GM12865 (cell line): ENCODE data around the gene GPR132.
"Not testable (repeated sequence)": the region's sequence is repeated elsewhere in the genome, so short reads cannot be mapped to it uniquely, and the experiment has no call there.

Experiments used
- DNase-seq: peaks from one replicate; pipeline ENCODE4 v3.0.0; 2010; ENCODE audit warnings: low read depth
- H3K4me3 ChIP-seq: 2 replicates; pipeline ENCODE4 v1.5.1; 2011; ENCODE audit warnings: mild to moderate bottlenecking, low read depth, low read length, control low read depth
- CTCF ChIP-seq: IDR thresholded peaks from 2 replicates; pipeline ENCODE4 v1.5.1; 2011; ENCODE audit warnings: low read length, control low read depth, low read depth, inconsistent platforms; ENCODE audit not compliant: insufficient read depth; ENCODE audit errors: missing control alignments

The GPR132 gene

DNA sequence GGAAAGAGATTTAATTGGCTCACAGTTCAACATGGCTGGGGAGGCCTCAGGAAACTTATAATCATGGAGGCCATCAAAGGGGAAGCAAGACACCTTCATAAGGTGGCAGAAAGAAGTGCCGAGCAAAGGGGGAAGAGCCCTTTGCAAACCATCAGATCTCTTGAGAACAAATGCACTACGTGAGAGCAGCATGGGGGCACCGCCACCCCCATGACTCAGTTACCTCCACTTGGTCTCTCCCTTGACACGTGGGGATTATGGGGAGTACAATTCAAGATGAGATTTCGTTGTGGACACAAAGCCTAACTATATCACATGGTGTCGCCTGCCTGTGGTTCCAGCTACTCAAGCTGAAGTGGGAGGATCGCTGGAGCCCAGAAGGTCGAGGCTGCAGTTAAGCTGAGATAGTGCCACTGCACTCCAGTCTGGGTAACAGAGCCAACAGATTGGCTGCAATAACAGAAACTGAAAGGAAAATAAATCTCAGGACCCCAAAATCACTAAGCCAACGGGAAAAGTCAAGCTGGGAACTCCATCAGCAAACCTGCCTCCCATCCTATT lies 34.3 kb downstream of the GPR132 start:
- DNase-seq, result no peak
- TF ChIP-seq CTCF, result no peak
- no peak overlapping the region for H3K4me3 ChIP-seq

DNA sequence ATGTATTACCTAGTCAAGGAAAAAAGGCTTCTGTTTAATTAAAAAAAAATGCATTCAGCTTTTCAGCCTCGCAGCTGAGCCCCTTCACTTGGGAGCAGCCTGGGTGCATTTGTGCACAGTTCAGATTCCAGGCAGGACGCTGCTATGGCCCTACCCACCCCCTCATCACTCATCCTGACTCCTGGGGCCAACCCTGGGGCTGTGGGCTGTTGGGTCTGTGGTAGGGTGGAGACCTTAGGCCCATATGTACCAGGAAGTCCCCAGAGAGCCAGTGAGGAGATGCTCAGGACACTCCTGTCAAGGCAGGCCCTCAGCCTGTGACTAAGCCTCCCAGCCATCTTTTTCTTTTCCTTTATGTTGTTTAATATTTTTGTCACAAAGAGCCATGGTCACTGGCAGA lies 35.0 kb downstream of the GPR132 start:
- H3K4me3 ChIP-seq, result no peak overlapping the region
- TF ChIP-seq CTCF, result no peak
- DNase-seq, result no peak

DNA sequence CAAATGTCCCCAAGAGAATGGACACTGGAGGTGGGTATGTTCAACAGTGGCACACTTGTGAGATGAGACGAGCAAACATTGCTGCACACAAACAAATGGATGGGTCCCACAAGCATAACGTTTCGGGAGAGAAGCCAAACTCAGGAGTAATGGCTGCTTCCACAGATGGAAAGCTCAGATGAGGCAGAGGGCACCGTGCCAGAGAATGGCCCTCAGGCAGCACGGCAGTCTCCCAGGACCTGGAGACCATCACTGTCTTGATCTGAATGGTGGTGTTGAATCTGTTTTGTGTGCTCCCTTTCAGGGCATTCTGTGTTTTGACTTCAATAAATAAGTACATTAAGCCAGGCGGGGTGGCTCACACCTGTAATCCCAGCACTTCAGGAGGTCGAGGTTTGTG lies 35.8 kb downstream of the GPR132 start:
- DNase-seq, result no peak
- no peak for TF ChIP-seq CTCF
- no peak overlapping the region for H3K4me3 ChIP-seq

DNA sequence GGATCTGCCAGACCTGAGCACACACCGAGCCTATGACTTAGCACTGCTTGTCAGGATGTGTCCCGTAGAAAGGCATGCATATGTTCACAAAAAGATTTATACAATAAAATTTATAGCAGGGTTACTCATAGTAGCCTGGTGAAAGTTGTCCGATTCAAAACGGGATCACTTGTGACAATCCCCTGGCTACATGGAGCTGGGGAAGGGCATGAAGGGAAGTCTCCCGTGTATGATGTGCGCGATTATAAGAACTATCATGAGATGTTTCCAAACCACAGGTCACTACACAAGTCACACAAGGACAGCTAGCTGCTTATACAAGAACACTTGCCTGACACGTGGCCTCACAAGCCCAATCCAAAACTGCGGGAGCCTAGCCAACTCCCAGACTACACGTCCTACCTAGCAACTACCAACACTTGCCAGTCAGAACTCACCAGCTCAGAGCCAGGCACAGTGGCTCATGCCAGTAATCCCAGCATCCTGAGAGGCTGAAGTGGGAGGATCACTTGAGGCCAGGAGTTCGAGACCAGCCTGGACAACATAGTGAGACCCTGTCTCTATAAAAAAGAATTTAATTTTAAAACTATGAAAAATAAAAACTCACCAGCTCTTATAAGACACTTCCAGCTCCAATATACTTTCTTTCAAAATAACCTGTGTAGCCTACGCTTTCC lies 36.8 kb downstream of the GPR132 start:
- no peak for TF ChIP-seq CTCF
- DNase-seq, result no peak
- H3K4me3 ChIP-seq, result no peak overlapping the region

DNA sequence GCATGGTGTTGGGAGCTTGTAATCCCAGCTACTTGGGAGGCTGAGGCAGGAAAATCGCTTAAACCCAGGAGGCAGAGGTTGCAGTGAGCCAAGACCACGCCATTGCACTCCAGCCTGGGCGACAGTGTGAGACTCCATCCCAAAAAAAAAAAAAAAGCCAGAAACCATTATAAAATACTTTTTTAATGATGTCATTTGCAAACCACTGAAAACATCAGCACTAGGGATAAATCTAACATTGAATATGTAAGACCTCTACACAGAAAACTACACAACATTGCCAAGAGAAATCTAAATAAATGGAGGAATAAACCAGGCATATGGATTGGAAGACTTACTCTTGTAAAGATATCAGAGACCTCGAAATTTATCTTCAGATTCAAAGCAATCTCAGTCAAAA lies 37.5 kb downstream of the GPR132 start:
- not testable (repeated sequence) for H3K4me3 ChIP-seq, DNase-seq

- H3K4me3 ChIP-seq, result no peak overlapping the region
- peak; percentile 80 for DNase-seq
Measured at GRCh38 chr14:105026802-105027563, 38.2 kb downstream of the GPR132 start.

More at GRCh38 chr14:105026802-105027563, 38.2 kb downstream of the GPR132 start:
- no peak for TF ChIP-seq CTCF
